Measurements from ENCODE around the gene GPR137. TPM values are rescaled to one million over a fixed set of nuclear protein-coding genes. Genes with fewer than 3 reads are reported as not detected.

GPR137 gene
- polyA plus RNA-seq, 2 of the 4 experiments (the other 2 are of a cell fraction), result 11.0 to 37.4 TPM

- H3K4me1 ChIP-seq, result peaks cover 41% of the 10 kb centered on the region
- no peak for FAIRE-seq
- H3K4me3 ChIP-seq, result no peak overlapping the region
- POLR2A ChIA-PET, result no interaction called here
- ATAC-seq, result no peak
- H3K9me3 ChIP-seq, result no peaks in the 10 kb centered on the region
- H3K4me2 ChIP-seq, result no peak overlapping the region
- DNase-seq (ENCODE audit: low read depth in 1 of 2, low spot score in 1 of 2), result no peak
- TF ChIP-seq ZFP36 (IDR thresholded peaks at IDR 0.05; ENCODE audit: borderline replicate concordance, partially characterized antibody) (no peak), ZC3H11A (IDR thresholded peaks at IDR 0.05) (no peak), ESRRA (IDR thresholded peaks at IDR 0.05; ENCODE audit: borderline replicate concordance, low read length) (no peak), CBX8 (IDR thresholded peaks at IDR 0.05) (no peak), HEYL (CRISPR knock-in tag; IDR thresholded peaks at IDR 0.05) (no peak), ZSCAN20 (CRISPR knock-in tag; IDR thresholded peaks at IDR 0.05) (no peak), RNF2 (IDR thresholded peaks at IDR 0.05; ENCODE audit: borderline replicate concordance, low read depth) (no peak)
- TF ChIP-seq, protein P1, sequence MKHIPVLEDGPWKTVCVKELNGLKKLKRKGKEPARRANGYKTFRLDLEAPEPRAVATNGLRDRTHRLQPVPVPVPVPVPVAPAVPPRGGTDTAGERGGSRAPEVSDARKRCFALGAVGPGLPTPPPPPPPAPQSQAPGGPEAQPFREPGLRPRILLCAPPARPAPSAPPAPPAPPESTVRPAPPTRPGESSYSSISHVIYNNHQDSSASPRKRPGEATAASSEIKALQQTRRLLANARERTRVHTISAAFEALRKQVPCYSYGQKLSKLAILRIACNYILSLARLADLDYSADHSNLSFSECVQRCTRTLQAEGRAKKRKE (CRISPR knock-in tag; IDR thresholded peaks at IDR 0.05; ENCODE audit: low read depth), result no peak
- CTCF ChIA-PET, result interaction anchor here (1.0 to 20.5 kb wide), 9 partner anchors 9 to 437 kb away, joined by 3 to 448 read pairs (median 3); partner anchors contain the start of genes CATSPERZ, ESRRA, PLCB3 and PPP1R14B
- WGBS (ENCODE audit: missing lambda C conversion rate), result 90% methylated on average over 15 of the region's 15 CpGs
- peak overlapping the region in 1 of 2 experiments; percentile 84; a peak in 3 of 6 replicates for H3K27ac ChIP-seq
Observed at GRCh38 chr11:64275031-64275800, 10.4 kb upstream of the GPR137 start.

GRCh38 chr11:64275841-64276240, 9.8 kb upstream of the GPR137 start:
- DNase-seq (ENCODE audit: low read depth in 1 of 2, low spot score in 1 of 2) (no peak), FAIRE-seq (no peak), ATAC-seq (no peak)
- TF ChIP-seq SREBF2 (IDR thresholded peaks at IDR 0.05), result no peak
- TF ChIP-seq ZC3H11A (IDR thresholded peaks at IDR 0.05), result no peak
- no peak for TF ChIP-seq MAFK (IDR thresholded peaks at IDR 0.05; ENCODE audit: partially characterized antibody)
- TF ChIP-seq, protein P2, sequence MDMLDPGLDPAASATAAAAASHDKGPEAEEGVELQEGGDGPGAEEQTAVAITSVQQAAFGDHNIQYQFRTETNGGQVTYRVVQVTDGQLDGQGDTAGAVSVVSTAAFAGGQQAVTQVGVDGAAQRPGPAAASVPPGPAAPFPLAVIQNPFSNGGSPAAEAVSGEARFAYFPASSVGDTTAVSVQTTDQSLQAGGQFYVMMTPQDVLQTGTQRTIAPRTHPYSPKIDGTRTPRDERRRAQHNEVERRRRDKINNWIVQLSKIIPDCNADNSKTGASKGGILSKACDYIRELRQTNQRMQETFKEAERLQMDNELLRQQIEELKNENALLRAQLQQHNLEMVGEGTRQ (IDR thresholded peaks at IDR 0.05), result no peak
- TF ChIP-seq E2F6 (IDR thresholded peaks at IDR 0.05; ENCODE audit: borderline replicate concordance, low read depth), result no peak
- TF ChIP-seq HOXB5 (CRISPR knock-in tag; IDR thresholded peaks at IDR 0.05), result no peak
- no peak for TF ChIP-seq HES2 (IDR thresholded peaks at IDR 0.05)
- no peak for TF ChIP-seq CHD2 (IDR thresholded peaks at IDR 0.05; ENCODE audit: low read length, partially characterized antibody)
- TF ChIP-seq, protein P3, sequence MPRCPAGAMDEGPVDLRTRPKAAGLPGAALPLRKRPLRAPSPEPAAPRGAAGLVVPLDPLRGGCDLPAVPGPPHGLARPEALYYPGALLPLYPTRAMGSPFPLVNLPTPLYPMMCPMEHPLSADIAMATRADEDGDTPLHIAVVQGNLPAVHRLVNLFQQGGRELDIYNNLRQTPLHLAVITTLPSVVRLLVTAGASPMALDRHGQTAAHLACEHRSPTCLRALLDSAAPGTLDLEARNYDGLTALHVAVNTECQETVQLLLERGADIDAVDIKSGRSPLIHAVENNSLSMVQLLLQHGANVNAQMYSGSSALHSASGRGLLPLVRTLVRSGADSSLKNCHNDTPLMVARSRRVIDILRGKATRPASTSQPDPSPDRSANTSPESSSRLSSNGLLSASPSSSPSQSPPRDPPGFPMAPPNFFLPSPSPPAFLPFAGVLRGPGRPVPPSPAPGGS (IDR thresholded peaks at IDR 0.05), result no peak
- no peak for TF ChIP-seq NPAS2 (CRISPR knock-in tag; IDR thresholded peaks at IDR 0.05; ENCODE audit: borderline replicate concordance)
- no peak for TF ChIP-seq RCOR1 (IDR thresholded peaks at IDR 0.05; ENCODE audit: low read depth, low read length)
- TF ChIP-seq TFCP2L1 (CRISPR knock-in tag; IDR thresholded peaks at IDR 0.05), result no peak
- TF ChIP-seq CHD4 (IDR thresholded peaks at IDR 0.05; ENCODE audit: borderline replicate concordance), result no peak
- TF ChIP-seq ELK1 (IDR thresholded peaks at IDR 0.05; ENCODE audit: low read depth, low read length), result no peak
- no peak for TF ChIP-seq EP300 (IDR thresholded peaks at IDR 0.05)
- TF ChIP-seq KDM5A (IDR thresholded peaks at IDR 0.05), result no peak
- no peak for TF ChIP-seq PBX3 (IDR thresholded peaks at IDR 0.05)
- Histone ChIP-seq H3K4me1 (peaks cover 41% of the 10 kb centered on the region), H3K9me3 (no peaks in the 10 kb centered on the region), H3K4me2 (no peak overlapping the region; the same call in 2 of the 3 replicates), H3K4me3 (no peak overlapping the region), H3K27ac (peak overlapping the region in 1 of 2 experiments; percentile 84; a peak in 4 of 6 replicates)
- POLR2A ChIA-PET, result interaction anchor here (1.3 kb wide), 1 partner anchor 9 kb away, joined by 6 read pairs; no protein-coding TSS in a partner anchor
- CTCF ChIA-PET, result interaction anchor here (0.8 to 20.5 kb wide), 12 partner anchors 11 to 438 kb away, joined by 3 to 448 read pairs (median 4); partner anchors contain the start of genes CATSPERZ, ESRRA, PLCB3 and PPP1R14B
- 76% methylated on average over 2 of the region's 2 CpGs for WGBS (ENCODE audit: missing lambda C conversion rate)

Measured in A549 (cell line).